SH-SY5Y (cell line): ENCODE results near the gene GDF7.

Experiments
- GATA2 ChIP-seq: IDR thresholded peaks from 2 replicates; pipeline ENCODE4 v1.6.1; 2011; ENCODE audit warnings: mild to moderate bottlenecking, low read depth, low read length
- GATA3 ChIP-seq: IDR thresholded peaks from 2 replicates; pipeline ENCODE4 v1.6.1; 2011; ENCODE audit warnings: low read depth, mild to moderate bottlenecking, low read length, moderate library complexity

GDF7 gene

GRCh38 chr2:20645761-20646160 is 21.2 kb upstream of the GDF7 start:
- TF ChIP-seq GATA2 (no peak), GATA3 (no peak)

GRCh38 chr2:20646446-20646845 is 20.5 kb upstream of the GDF7 start:
- TF ChIP-seq GATA2 (no peak), GATA3 (no peak)

- TF ChIP-seq GATA2 (no peak), GATA3 (no peak)
These were observed 19.7 kb upstream of the GDF7 start for GRCh38 chr2:20647211-20647610.

GRCh38 chr2:20647738-20648137 is 19.2 kb upstream of the GDF7 start:
- TF ChIP-seq GATA2 (no peak), GATA3 (no peak)

GRCh38 chr2:20648206-20648605 is 18.7 kb upstream of the GDF7 start:
- TF ChIP-seq GATA3 (no peak), GATA2 (no peak)

- TF ChIP-seq GATA3 (no peak), GATA2 (no peak)
These were observed 18.1 kb upstream of the GDF7 start for GRCh38 chr2:20648831-20649230.

- TF ChIP-seq GATA2 = no peak
- TF ChIP-seq GATA3 = no peak
These were observed 17.4 kb upstream of the GDF7 start for GRCh38 chr2:20649576-20649975.

GRCh38 chr2:20649976-20650375 is 17.0 kb upstream of the GDF7 start:
- no peak for TF ChIP-seq GATA2
- no peak for TF ChIP-seq GATA3

GRCh38 chr2:20650393-20650876 is 16.5 kb upstream of the GDF7 start:
- no peak for TF ChIP-seq GATA3

- no peak for TF ChIP-seq GATA3
- TF ChIP-seq GATA2 = no peak
These were observed 15.8 kb upstream of the GDF7 start, which contains the start of gene HS1BP3 for GRCh38 chr2:20650877-20651730. TSS of gene HS1BP3 (minus strand) at chr2:20651098. CDS start at chr2:20651063, 35 bp downstream.

GRCh38 chr2:20651731-20652099 is 15.2 kb upstream of the GDF7 start:
- TF ChIP-seq GATA2 = no peak
- no peak for TF ChIP-seq GATA3

GRCh38 chr2:20652141-20652540 is 14.8 kb upstream of the GDF7 start:
- TF ChIP-seq GATA2 = no peak
- no peak for TF ChIP-seq GATA3

- TF ChIP-seq GATA3 = no peak
- no peak for TF ChIP-seq GATA2
These were observed 14.0 kb upstream of the GDF7 start for GRCh38 chr2:20652673-20653575.
